Neural progenitor cell (in vitro differentiated cells): ENCODE data around the gene NDUFB2.

Experiments used
- EZH2 ChIP-seq: fragments of 200-600 bp; sonication (generic); IDR thresholded peaks from 2 replicates; pipeline ENCODE4 v1.6.1; 2017; ENCODE audit warnings: antibody characterized with exemption, mild to moderate bottlenecking, moderate library complexity
- EZH2phosphoT487 ChIP-seq: fragments of 200-600 bp; sonication (generic); IDR thresholded peaks from 2 replicates; pipeline ENCODE4 v1.6.1; 2017; ENCODE audit warnings: antibody characterized with exemption
- TF ChIP-seq, protein P1 (sequence below): fragments of 200-600 bp; sonication (generic); IDR thresholded peaks from 2 replicates; pipeline ENCODE4 v1.5.1; 2017; ENCODE audit warnings: antibody characterized with exemption, mild to moderate bottlenecking

DNA sequence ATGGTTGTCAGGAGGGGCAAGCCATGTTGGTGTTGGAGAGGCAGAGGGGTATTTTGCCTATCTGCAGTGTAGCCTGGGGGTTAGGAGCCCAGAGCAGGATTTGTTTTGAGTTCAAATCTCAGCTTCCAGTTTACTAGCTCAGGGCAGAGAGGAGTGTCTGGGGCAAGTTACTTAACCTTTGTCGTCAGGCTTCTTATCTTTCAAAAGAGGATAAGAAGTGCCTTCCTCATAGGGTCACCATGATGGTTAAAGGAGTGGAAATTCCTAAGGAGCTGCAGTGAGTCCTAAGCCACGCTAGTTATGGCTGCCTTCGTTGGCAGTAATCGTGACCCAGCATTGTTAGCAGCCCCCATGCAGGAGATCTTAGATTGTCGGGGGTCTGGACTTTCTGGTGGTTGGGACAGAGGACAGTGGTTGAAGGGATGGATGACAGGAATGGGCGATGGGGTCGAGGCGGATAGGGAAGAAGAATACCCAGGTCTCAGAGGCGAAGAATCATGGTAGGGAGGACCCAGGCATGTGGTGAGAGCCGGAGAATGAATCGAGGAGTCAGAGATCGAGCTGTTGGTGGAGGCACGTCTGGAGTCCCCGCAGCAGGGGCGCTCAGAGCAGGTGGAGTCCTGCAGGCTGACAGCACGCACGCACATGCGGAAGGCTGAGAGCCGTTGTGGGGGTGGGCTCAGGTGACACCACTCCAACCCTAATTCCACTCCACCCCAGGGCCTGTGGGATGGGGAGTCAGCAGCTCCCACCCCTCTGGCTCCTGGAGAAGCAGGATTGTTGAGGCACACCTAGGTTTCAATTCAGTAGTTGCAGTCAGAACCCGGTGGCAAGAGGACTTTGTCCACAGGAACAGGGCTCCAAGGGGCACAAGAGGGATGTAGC is 12.2 kb upstream of the NDUFB2 start:
- TF ChIP-seq, protein P1, sequence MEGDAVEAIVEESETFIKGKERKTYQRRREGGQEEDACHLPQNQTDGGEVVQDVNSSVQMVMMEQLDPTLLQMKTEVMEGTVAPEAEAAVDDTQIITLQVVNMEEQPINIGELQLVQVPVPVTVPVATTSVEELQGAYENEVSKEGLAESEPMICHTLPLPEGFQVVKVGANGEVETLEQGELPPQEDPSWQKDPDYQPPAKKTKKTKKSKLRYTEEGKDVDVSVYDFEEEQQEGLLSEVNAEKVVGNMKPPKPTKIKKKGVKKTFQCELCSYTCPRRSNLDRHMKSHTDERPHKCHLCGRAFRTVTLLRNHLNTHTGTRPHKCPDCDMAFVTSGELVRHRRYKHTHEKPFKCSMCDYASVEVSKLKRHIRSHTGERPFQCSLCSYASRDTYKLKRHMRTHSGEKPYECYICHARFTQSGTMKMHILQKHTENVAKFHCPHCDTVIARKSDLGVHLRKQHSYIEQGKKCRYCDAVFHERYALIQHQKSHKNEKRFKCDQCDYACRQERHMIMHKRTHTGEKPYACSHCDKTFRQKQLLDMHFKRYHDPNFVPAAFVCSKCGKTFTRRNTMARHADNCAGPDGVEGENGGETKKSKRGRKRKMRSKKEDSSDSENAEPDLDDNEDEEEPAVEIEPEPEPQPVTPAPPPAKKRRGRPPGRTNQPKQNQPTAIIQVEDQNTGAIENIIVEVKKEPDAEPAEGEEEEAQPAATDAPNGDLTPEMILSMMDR, result no peak
- TF ChIP-seq EZH2phosphoT487 (no peak), EZH2 (no peak)
